Hippocampal formation (tissue), 2 donors: ENCODE data around the gene OR2T1.
"Not testable (repeated sequence)": the region's sequence is repeated elsewhere in the genome, so short reads cannot be mapped to it uniquely, and the experiment has no call there.

Experiments
- DNase-seq, 2 donors: peaks; one replicate each; lab custom pipeline; 2025; lab: John Stamatoyannopoulos, UW

The OR2T1 gene, protein sequence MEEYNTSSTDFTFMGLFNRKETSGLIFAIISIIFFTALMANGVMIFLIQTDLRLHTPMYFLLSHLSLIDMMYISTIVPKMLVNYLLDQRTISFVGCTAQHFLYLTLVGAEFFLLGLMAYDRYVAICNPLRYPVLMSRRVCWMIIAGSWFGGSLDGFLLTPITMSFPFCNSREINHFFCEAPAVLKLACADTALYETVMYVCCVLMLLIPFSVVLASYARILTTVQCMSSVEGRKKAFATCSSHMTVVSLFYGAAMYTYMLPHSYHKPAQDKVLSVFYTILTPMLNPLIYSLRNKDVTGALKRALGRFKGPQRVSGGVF

DNA sequence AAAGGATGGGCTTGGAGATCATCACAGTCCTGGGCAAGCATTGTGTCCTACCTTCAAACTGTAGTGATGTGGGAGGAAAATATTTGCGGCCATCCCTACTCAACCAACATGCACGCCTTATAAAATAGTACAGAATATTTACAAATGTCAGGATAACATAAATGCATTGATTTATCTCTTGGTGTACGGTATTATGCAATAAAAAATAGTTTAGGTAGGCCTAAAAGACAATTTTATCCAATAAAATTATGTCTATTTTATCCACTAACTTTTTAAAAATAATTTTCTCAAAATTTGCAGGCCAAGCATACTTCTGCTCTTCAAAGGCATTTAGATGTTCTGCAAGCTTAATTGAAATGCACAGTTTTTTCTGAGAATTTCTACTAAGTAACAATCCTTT is at the start of gene OR2T1:
Gene OR2T1, plus strand, starts transcription at position 301 of the 400 bp plus-strand sequence. CDS start 3,100 bp downstream, outside the sequence.
- DNase-seq = no peak

DNA sequence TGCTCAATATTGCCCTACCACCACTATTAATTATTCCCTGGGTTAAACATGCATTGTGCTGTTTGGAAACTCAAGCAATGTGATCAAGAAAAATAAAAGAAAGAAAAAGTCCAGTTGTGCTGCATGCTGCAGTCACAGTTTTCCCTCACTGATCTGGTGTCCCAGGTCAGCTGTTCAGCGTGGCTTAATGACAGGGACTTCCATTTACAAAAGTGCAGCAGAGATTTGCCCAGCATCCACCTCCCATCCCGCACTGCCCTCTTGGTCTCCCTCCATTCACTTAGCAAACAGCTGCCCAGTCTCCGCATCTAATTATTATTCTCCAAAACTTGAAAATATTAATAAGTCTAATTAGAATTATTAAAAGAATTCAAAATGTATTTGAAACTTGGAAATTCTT is 43.4 kb upstream of the OR2T1 start:
- peak in 1 of 2 donors; percentile 8 for DNase-seq

DNA sequence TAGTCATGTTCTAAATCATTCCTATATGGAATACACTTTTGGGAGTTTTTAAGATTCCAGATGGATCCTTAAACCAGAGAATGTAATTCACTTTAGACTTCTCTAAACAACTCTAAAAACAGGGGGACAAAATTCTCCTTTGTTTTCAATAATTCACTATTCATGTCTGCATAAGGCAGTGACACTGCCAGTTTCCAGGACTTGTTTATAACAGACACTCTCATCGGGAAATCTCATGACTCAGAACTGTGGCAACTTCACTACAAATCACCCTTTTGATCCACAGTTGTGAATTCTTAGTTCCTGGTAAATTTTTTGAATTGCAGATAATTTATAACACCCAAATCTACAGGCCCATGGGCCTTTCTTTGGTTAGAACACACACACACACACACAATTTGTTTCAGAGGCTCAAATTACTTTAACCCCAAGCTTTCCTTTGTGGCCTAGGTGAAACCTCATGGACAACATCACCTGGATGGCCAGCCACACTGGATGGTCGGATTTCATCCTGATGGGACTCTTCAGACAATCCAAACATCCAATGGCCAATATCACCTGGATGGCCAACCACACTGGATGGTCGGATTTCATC is 41.6 kb upstream of the OR2T1 start, which contains the start of gene OR2T4:
Gene OR2T4, plus strand, starts transcription at position 545 of the 595 bp plus-strand sequence. Its CDS starts 0 bp downstream, at position 545.
- peak in 1 of 2 donors; percentile 76 for DNase-seq

DNA sequence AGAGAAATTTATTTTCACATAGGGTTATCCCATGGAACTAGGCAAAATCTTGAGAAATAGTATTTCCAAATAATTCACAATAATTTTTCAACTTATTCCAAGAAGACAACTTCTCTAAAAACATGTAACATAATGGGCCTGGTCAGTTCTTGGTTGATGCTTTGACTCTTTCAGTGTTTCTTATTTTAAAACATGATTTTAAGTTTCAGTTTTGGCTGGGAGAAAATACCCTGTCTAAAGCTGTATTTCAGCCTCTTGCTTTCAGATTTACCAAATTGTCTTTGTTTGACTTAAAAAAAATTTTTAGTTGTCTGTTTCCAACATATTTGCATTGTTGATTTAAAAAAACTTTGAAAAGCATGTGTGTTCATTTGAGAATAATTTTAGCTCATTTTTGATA is 36.2 kb upstream of the OR2T1 start:
- DNase-seq = no peak

DNA sequence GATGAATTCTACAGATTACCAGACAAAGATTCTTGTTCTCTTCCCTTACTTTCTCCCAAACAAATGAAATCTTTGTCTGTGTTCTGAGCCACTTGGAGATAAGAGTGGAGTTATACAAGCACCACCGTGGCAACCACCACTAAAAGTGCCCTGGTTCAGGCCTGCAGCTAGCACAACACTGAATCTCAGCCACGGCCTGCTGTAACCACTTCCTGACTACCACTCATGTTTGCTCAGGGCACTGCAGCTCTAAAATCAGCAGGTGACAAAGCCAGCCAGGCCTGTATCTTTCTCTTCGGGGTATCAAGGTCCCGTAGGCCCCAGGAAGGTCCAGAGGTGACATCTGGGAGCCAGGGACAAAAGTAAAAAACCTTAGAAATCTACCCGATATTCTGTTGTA is 30.5 kb upstream of the OR2T1 start:
- DNase-seq = no peak

DNA sequence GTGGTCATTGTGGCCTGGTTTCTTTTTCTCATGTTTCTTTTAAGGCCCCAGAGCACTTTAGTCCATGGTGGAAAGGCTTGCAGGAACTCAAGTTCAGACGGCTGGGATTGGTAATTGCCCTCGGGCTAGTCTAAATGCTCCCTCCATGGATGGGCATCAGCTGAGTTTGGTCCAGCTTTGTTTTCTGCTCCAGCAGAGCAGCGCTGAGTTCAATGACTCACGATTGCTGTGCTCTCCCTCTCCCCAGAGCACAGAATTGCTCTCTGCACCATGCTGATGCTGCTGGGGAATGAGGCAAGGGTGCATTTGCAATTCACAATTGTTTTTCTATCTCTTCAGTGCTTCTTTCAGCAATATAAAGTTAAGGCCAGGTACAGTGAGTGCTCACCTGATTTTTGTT is 29.1 kb upstream of the OR2T1 start:
- no peak for DNase-seq

DNA sequence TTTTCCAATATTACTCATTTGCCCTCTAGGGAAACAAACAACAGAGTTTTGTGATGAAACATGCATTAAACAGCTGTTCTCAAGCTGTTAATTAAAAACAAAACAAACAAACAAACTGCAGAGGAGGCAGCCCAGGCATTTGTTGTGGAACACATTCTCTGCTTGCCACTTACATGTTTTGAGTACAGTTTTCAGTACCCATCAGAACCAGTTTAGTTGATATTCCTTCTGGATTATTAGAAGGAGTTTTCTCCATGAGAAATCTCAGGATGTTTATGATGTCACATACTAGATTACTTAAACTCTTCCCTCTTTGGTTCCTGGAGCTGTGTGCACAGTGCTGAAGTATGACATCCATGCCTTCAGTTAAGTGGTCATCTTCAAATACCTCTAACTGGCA is 27.4 kb upstream of the OR2T1 start, which contains the start of gene OR2T6:
Gene OR2T6, plus strand, starts transcription at position 301 of the 400 bp plus-strand sequence. CDS start 11,863 bp downstream, outside the sequence.
- no peak for DNase-seq

DNA sequence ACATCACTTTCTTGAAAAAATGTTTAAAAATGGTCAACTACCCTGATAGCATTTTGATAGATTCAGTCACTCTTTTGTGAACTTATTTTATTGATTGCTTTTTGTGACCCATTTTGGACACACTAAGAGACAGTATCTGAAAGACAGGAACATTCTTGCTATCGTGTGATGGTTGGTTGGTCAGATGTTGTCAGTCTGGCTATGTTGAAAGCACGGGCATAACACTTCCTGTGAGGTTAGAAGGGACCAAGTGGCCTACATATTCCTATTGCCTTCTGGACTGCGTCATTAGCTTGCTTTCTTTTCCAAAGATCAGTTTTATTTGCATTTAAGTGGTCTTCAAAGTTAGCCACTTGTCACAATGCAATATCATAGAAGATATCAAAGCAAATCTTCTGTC is 25.9 kb upstream of the OR2T1 start:
- no peak for DNase-seq

DNA sequence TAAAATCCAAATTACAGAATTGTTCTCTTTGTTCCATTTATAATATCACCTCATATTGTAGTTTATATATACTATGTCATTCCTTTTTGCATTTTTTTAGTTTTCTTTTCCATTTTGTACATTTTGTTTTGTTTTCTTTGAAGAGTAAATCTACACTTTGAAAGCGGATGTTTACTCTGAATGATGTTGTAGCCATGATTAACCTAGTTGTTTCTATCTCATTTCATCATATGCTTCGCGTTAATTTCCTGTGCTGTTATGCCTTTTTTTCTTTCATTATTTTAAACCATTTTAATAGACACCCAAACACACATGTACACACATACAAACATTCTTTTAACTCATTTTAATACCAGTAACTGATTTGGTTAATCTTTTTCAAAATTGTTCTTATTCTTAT is 22.0 kb upstream of the OR2T1 start:
- DNase-seq = no peak

DNA sequence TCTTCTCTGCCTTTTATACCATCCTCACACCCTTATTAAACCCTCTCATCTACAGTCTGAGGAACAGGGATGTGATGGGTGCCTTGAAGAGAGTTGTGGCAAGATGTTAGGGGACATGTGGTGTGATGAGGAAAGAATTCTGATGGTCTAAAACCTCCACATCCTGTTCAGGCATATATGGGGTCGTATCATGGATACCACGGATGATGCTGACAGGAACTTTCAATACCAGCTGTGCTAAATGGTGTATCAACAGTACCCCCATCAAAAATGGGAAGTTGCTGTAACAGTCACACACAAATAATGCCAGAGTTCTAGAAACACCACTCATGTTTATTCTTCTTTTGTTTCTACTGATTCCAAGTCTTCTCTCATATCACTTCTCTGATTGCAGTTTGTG is 14.4 kb upstream of the OR2T1 start:
- DNase-seq = no peak

DNA sequence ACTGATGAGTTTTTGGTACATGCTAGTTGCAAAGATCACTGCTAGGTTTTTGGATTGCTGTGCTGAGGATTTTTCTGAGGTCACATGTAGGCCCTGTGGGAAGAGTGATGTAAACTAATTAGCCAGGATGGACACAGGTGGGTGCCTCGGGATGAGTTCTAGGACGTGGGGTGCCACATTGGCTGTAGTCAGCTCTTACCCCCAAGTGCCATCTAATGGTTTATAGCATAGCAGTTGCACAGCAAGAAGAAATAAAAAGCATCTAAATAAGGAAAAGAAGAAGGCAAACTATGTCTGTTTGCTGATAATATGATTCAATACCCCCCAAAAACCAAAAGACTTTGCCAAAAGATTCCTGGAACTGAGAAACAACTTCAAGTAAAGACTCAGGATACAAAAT is 9.8 kb upstream of the OR2T1 start:
- no peak for DNase-seq

DNA sequence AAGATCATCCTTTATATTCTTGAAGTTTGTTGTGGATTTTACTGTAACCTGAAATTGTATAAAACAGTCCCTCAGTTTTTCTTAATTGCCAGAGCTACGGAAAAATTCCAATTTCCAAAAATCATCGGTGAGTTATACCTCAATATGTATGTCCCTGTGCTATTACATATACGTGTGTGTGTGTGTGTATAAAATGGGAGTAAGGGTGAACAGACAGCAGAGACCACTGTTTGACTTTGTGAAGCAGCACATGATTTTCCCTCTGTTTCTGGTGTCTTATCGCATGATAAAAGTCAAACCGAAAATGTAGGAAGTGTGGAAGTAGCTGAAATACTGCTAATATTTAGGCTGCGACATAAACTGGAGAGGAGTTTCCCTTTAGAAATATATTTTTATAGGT is 1.2 kb downstream of the OR2T1 start:
- no peak for DNase-seq

DNA sequence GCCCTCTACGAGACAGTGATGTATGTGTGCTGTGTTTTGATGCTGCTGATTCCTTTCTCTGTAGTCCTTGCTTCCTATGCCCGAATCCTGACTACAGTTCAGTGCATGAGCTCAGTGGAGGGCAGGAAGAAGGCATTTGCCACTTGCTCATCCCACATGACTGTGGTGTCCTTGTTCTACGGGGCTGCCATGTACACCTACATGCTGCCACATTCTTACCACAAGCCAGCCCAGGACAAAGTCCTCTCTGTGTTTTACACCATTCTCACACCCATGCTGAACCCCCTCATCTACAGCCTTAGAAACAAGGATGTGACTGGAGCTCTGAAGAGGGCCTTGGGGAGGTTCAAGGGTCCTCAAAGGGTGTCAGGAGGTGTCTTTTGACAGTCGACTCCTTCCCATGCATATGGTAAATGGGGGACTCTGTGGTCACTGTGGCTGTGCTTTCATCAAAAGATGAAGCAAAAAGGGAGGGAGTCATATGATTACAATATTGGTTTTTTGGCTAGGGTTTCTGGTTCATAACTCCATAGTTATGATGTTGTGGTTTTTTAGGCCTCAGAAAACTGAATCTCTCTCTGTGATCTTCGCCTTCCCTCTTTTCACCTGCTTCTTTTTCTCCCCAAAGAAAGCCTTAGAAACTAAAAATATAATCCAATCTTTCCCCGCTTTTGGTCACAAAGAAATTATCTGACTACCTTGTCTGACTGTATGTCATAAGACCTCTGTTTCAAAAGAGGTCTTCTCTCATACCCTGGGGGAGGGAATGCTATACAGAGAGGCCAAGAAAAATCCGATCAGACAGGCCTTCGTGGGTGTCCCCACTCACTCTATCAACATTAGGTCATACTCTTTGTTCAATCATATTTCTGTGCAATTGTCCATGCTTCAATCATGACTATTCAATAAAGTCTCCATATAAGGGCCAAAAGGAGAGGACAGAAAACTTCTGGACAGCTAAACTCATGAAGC is 4.2 kb downstream of the OR2T1 start:
- no peak for DNase-seq

DNA sequence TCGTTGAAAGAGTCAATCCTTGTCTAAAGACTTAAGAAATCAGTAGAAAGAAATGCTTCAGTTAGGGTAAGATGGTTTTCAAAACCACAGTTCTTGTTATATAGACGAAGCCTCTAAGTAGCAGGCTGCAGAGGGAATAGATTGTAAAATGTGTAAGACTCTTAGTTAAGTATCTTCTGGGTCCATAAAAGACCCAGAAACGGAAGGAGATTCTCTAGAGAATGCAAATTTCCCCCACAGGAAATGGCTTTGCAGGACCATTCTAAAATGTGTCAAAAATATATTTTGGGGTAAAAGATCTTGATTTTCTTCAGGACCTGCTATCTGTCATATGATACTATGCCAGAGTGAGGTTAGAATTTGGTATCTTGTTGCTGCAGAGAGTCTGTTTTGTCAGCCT is 13.4 kb downstream of the OR2T1 start:
- no peak for DNase-seq

DNA sequence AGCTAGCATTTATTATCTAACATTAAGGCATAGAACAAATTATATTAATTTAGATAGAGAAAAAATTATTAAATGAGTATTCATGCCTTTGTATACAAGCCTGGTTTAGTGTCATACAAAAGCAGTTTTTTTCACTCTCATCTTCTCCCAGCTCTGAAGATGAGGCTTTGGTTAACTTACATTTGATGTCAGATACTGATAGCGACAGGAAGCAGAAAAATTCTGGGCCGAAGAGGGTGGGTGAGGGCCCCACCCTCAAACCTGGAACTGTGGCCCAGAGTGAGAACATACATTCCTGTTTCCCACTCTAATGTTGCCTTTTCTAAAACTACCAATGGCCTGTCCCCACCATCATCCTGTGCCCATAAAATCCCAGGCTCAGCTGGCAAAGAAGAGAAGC is 15.0 kb downstream of the OR2T1 start:
- no peak for DNase-seq

DNA sequence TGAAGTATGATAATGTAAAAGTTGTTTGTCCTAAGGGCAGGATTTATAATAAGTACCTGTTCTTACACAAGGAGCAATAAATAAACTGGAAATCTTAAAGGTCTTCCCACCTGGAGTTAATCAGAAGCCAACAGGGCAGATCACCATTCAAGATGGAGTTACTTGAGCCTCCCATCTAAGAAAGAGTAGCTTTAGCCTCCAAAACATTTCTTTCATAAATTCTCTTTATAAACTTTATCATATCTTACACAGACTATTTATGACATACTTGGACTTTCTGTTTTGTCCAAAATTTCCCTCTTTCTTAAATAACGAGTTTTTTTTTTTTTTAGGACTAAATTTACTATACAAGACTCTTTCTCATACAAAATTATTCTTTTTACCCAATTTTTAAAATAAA is 18.5 kb downstream of the OR2T1 start:
- no peak for DNase-seq

DNA sequence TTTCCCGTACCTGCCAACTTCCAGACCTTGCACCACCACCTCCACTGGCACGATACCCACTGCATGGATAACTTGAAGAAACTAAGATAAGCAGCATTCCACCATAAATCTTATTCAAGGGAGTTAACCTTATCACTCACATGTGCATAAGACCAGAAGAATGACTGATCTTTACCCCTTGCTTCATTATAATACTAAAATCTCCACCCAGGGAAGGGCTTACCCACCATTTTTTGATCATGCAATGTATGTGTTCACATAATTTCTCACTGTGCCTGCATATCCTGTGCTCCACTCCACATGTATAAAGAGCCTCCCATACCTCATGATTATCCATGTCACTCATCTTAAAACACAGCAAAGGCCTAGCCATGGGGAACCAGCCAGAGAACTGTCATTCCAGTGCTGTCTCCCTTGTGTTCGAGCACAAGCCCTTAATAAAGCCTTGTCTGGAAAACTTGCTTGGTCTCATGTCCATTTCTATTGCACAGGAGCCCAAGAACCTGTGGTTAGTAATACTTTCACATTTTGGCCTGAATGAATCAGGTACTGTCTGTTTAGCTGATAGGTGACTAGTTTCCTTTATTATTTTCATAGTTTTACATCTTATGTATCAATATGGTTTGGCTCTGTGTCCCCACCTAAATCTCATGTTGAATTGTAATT is 24.8 kb downstream of the OR2T1 start:
- DNase-seq = not testable (repeated sequence)

DNA sequence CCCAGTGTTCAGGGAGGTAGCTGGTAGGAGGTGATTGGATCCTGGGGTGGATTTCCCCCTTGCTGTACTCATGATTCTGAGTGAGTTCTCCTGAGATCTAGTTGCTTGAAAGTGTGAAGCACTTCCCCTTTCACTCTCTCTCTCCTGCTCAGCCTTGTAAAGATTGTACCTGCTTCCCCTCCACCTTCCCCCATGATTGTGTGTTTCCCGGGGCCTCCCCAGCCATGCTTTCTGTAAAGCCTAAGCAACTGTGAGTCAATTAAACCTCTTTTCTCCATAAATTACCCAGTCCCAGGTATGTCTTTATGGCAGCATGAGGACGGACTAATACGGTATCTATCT is 25.3 kb downstream of the OR2T1 start:
- DNase-seq = not testable (repeated sequence)

DNA sequence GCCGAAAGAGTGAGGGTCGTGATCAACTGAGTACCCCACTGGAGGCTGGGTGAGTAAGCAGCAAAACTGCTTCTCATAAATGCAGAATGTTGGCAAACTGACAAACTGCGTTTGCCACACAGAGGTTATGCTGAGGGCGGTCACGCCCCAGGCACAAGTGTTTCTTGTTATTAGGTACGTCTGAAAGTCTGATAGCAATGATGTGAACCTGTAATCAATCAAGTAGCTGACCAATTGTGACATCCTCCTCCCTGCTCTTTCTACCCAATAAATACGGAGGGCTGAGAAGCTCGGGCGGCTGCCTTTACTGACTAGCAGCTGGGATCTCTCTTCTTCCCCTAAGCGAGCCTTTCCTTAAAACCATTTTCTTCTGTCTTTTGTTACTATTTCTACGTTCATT is 28.8 kb downstream of the OR2T1 start:
- DNase-seq = not testable (repeated sequence)

DNA sequence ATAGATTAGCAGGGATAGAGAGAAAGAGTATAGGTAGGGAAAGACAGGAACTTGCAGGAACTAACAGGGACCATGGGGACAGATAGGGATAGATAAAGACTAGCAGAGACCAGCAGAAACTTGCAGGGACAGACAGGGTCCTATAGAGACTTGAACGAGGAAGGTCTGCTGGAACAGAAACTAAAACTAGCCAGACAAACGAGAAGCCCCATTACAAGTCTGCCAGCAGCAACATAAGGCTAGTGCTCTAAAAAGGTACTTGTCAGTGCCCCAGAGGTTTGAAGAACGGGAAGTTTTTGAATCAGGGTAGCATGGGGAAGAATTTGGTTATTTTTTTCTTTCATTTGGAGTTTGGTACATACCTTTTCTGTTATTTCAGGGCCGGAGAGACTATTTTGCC is 29.4 kb downstream of the OR2T1 start:
- DNase-seq = not testable (repeated sequence)

DNA sequence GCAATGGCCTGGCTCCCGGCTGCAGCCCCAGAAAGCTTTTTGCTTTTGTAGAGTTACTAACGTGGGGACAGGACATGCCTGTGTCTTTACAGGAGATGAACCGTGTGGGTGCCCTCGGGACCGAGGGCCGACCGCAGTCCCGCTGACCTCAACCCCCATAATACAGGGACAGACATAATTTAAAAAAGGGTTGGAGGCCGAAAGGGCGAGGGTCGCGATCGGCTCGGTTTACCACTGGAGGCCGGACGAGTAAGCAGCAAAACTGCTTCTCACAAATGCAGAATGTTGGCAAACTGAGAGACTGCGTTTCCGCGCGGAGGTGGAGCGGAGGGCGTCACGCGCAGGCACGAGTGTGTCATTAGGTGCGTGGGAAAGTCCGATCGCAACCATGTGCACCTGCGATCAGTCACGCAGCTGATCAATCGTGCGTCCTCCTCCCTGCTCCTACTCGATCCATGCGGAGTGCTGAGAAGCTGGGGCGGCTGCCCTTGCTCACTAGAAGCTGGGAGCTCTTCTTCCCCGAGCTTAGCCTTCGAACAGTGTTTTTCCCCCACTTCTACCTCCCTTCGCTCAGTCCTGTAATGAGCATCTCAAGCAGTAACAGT is 31.1 kb downstream of the OR2T1 start:
- not testable (repeated sequence) for DNase-seq
